Measurements from ENCODE around the gene FHIT.

GRCh38 chr3:59963676-59964075 lies 1287.6 kb downstream of the FHIT start:
- TF ChIP-seq CTCF (conservative IDR thresholded peaks at IDR 0.05; ENCODE audit: low read depth, low read length) (no peak), EZH2 (IDR thresholded peaks at IDR 0.05; ENCODE audit: low read length, unreplicated experiment) (no peak), EZH2phosphoT487 (IDR thresholded peaks at IDR 0.05; ENCODE audit: borderline replicate concordance, low read length) (no peak)

Data from PC-3 (cell line).